ENCODE measurements around the gene OR13H1.

The OR13H1 gene

GRCh38 chrX:131544218-131544617 is 344 bp downstream of the OR13H1 start:
- TF ChIP-seq EGR1 (IDR thresholded peaks at IDR 0.05) (no peak), ZBTB7A (IDR thresholded peaks at IDR 0.05; ENCODE audit: low read depth) (no peak), YY1 (IDR thresholded peaks at IDR 0.05; ENCODE audit: low read depth) (no peak), NFIC (IDR thresholded peaks at IDR 0.05) (no peak), TEAD4 (IDR thresholded peaks at IDR 0.05) (no peak), FOXM1 (IDR thresholded peaks at IDR 0.05; ENCODE audit: borderline replicate concordance, low read depth) (no peak), CEBPB (IDR thresholded peaks at IDR 0.05) (no peak), TAF1 (IDR thresholded peaks at IDR 0.05; ENCODE audit: low read depth) (no peak), CREB1 (IDR thresholded peaks at IDR 0.05; ENCODE audit: low read depth) (no peak), REST (IDR thresholded peaks at IDR 0.05; ENCODE audit: low read depth) (no peak), RAD21 (IDR thresholded peaks at IDR 0.05; ENCODE audit: low read depth) (no peak), EP300 (IDR thresholded peaks at IDR 0.05; ENCODE audit: borderline replicate concordance) (no peak), TCF12 (IDR thresholded peaks at IDR 0.05; ENCODE audit: low read depth) (no peak)
- TF ChIP-seq, protein P1, sequence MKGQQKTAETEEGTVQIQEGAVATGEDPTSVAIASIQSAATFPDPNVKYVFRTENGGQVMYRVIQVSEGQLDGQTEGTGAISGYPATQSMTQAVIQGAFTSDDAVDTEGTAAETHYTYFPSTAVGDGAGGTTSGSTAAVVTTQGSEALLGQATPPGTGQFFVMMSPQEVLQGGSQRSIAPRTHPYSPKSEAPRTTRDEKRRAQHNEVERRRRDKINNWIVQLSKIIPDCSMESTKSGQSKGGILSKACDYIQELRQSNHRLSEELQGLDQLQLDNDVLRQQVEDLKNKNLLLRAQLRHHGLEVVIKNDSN (IDR thresholded peaks at IDR 0.05) = no peak
- TF ChIP-seq, protein P2, sequence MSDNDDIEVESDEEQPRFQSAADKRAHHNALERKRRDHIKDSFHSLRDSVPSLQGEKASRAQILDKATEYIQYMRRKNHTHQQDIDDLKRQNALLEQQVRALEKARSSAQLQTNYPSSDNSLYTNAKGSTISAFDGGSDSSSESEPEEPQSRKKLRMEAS (IDR thresholded peaks at IDR 0.05) = no peak

GRCh38 chrX:131549011-131549410 is 5.1 kb downstream of the OR13H1 start:
- TF ChIP-seq RAD21 (IDR thresholded peaks at IDR 0.05; ENCODE audit: low read depth) = no peak
- TF ChIP-seq NFIC (IDR thresholded peaks at IDR 0.05) = no peak
- TF ChIP-seq, protein P2 (IDR thresholded peaks at IDR 0.05) = no peak
- TF ChIP-seq ZBTB7A (IDR thresholded peaks at IDR 0.05; ENCODE audit: low read depth) = no peak

- TF ChIP-seq REST (IDR thresholded peaks at IDR 0.05; ENCODE audit: low read depth) = no peak
- no peak for TF ChIP-seq TAF1 (IDR thresholded peaks at IDR 0.05; ENCODE audit: low read depth)
- no peak for TF ChIP-seq CREB1 (IDR thresholded peaks at IDR 0.05; ENCODE audit: low read depth)
- no peak for TF ChIP-seq TCF12 (IDR thresholded peaks at IDR 0.05; ENCODE audit: low read depth)
- TF ChIP-seq ZBTB7A (IDR thresholded peaks at IDR 0.05; ENCODE audit: low read depth) = no peak
- TF ChIP-seq NFIC (IDR thresholded peaks at IDR 0.05) = no peak
- TF ChIP-seq, protein P2 (IDR thresholded peaks at IDR 0.05) = no peak
- TF ChIP-seq TEAD4 (IDR thresholded peaks at IDR 0.05) = no peak
- TF ChIP-seq YY1 (IDR thresholded peaks at IDR 0.05; ENCODE audit: low read depth) = no peak
- TF ChIP-seq EP300 (IDR thresholded peaks at IDR 0.05; ENCODE audit: borderline replicate concordance) = no peak
- TF ChIP-seq, protein P1 (IDR thresholded peaks at IDR 0.05) = no peak
- no peak for TF ChIP-seq FOXM1 (IDR thresholded peaks at IDR 0.05; ENCODE audit: borderline replicate concordance, low read depth)
- no peak for TF ChIP-seq RAD21 (IDR thresholded peaks at IDR 0.05; ENCODE audit: low read depth)
- TF ChIP-seq CEBPB (IDR thresholded peaks at IDR 0.05) = no peak
- no peak for TF ChIP-seq EGR1 (IDR thresholded peaks at IDR 0.05)
Observed at GRCh38 chrX:131558562-131558961, 14.7 kb downstream of the OR13H1 start.

DNA sequence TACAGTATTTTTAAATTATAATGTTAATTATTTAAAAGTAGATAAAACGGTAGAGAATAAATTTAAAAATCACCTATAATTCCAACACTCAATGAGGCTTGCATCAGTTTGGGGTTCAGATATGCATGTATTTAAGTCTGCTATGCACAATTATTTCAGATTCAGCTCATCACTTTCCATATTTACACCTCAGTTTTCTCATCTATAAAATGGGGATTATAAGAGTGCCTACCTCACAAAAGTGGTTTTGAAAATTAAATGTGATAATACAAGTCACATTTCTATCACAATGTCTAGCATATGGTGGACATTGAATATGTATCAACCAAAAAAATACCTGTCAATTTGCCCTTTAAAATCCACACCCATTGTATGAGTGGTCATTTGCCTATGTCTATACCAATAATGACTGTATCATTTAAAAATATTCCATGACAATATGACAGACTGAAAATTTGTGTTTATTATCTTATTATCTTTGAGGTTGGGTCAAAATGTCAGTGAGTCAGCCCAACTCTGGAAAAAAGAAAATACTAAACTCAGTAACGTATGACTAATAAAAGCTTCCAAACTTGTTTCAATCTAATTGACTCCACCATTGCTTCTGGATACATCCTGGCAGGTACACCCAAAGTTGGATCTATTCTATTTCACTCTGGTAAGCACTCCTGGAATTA is 20.8 kb downstream of the OR13H1 start:
- TF ChIP-seq EP300 (IDR thresholded peaks at IDR 0.05; ENCODE audit: borderline replicate concordance) (no peak), TAF1 (IDR thresholded peaks at IDR 0.05; ENCODE audit: low read depth) (no peak), TCF12 (IDR thresholded peaks at IDR 0.05; ENCODE audit: low read depth) (no peak), FOXM1 (IDR thresholded peaks at IDR 0.05; ENCODE audit: borderline replicate concordance, low read depth) (no peak)

DNA sequence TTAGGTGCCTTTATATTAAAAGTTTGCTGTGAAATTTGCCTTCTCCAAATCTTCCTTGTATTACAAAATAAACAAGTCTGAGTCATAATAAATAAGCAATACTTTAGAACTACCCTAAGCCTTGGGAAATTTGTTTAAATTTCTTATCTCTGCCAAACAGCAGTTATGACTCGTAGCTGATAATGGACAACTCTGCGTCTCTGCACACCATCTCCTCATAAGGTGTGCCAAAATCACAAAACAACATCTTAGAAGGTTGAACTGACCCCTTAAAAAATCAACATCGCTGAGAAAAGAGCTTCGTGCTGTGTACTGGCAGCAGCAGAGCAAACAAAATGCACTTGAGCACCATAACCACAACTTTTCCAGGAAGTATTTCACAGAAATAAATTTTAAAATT is 22.0 kb downstream of the OR13H1 start:
- TF ChIP-seq, protein P1 (IDR thresholded peaks at IDR 0.05) = no peak
- no peak for TF ChIP-seq CEBPB (IDR thresholded peaks at IDR 0.05)
- no peak for TF ChIP-seq YY1 (IDR thresholded peaks at IDR 0.05; ENCODE audit: low read depth)
- TF ChIP-seq EP300 (IDR thresholded peaks at IDR 0.05; ENCODE audit: borderline replicate concordance) = no peak
- TF ChIP-seq FOXM1 (IDR thresholded peaks at IDR 0.05; ENCODE audit: borderline replicate concordance, low read depth) = no peak
- TF ChIP-seq TCF12 (IDR thresholded peaks at IDR 0.05; ENCODE audit: low read depth) = no peak
- TF ChIP-seq REST (IDR thresholded peaks at IDR 0.05; ENCODE audit: low read depth) = no peak
- TF ChIP-seq RAD21 (IDR thresholded peaks at IDR 0.05; ENCODE audit: low read depth) = no peak
- no peak for TF ChIP-seq NFIC (IDR thresholded peaks at IDR 0.05)
- TF ChIP-seq EGR1 (IDR thresholded peaks at IDR 0.05) = no peak
- TF ChIP-seq, protein P2 (IDR thresholded peaks at IDR 0.05) = no peak
- no peak for TF ChIP-seq ZBTB7A (IDR thresholded peaks at IDR 0.05; ENCODE audit: low read depth)
- no peak for TF ChIP-seq TEAD4 (IDR thresholded peaks at IDR 0.05)
- no peak for TF ChIP-seq CREB1 (IDR thresholded peaks at IDR 0.05; ENCODE audit: low read depth)
- no peak for TF ChIP-seq TAF1 (IDR thresholded peaks at IDR 0.05; ENCODE audit: low read depth)

Data from Ishikawa (cell line).